HepG2 (cell line): Measurements from ENCODE around the gene KLHL21. TPM values are rescaled to one million over a fixed set of nuclear protein-coding genes. Genes with fewer than 3 reads are reported as not detected.

Experiments
- ATAC-seq: fragments of 200-7000 bp; cut with Tn5 transposase; 3 replicates; pipeline ENCODE4 v1.9.1; 2020; ENCODE audit warnings: mild to moderate bottlenecking, moderate library complexity
- BruUV-seq: library from RNA; stranded (reverse); fragments of 400-500 nt; replicated peaks from 2 replicates; lab custom pipeline; 2021; lab: Mats Ljungman, UMichigan
- CTCF ChIA-PET: fragments of 300-600 bp; formaldehyde crosslinking; extraction: SDS; loops from one replicate; lab custom pipeline; 2021; ENCODE audit warnings: low total read pairs, inconsistent platforms, low intra/inter-chr PET ratio; lab: Yijun Ruan, JAX
- POLR2A ChIA-PET: fragments of 350-600 bp; sonication (Branson Sonifier 250); formaldehyde crosslinking; loops from one replicate; lab custom pipeline; 2020; ENCODE audit warnings: antibody characterized with exemption, inconsistent platforms; lab: Yijun Ruan, JAX
- DNase-seq: peaks from one replicate; pipeline ENCODE4 v3.0.0-alpha.2; 2015; ENCODE audit warnings: low spot score
- FAIRE-seq: peaks from 3 replicates; lab custom pipeline; 2011; peaks lifted over from hg19 to GRCh38; lab: Jason Lieb, UNC
- H2AFZ ChIP-seq: one replicate; pipeline ENCODE4 v1.6.1; 2011; ENCODE audit warnings: low read length, inconsistent platforms
- H3K27ac ChIP-seq: fragments of 300-600 bp; 3 replicates; pipeline ENCODE4 v1.8.0; 2011; ENCODE audit warnings: mixed run types, mild to moderate bottlenecking, mixed read lengths, low read length, inconsistent platforms; ENCODE audit not compliant: insufficient read depth; ENCODE audit errors: extremely low read length
- H3K27me3 ChIP-seq, 2 experiments: fragments of 200-600 bp in 1 of 2; 2 replicates in 1 of 2; 3 replicates in 1 of 2; pipeline versions ENCODE4 v1.6.0 to v1.8.0; 2011; ENCODE audit warnings: low read length in 2 of 2, mild to moderate bottlenecking in 2 of 2, moderate library complexity in 2 of 2, inconsistent platforms in 1 of 2; ENCODE audit not compliant: insufficient read depth in 2 of 2, control insufficient read depth in 1 of 2
- H3K36me3 ChIP-seq, 2 experiments: fragments of 200-600 bp in 1 of 2; replicated peaks in 1 of 2; 2 replicates in 1 of 2; 3 replicates in 1 of 2; pipeline versions ENCODE4 v1.5.1 to v1.8.0; 2011; ENCODE audit warnings: low read length in 2 of 2, inconsistent platforms in 1 of 2; ENCODE audit not compliant: insufficient read depth in 2 of 2, control insufficient read depth in 1 of 2
- H3K4me1 ChIP-seq: 2 replicates; pipeline ENCODE4 v1.5.1; 2012; ENCODE audit warnings: low read length, inconsistent platforms; ENCODE audit not compliant: insufficient read depth
- H3K4me2 ChIP-seq: 2 replicates; pipeline ENCODE4 v1.6.0; 2011; ENCODE audit warnings: low read depth, low read length, inconsistent platforms
- H3K4me3 ChIP-seq, 3 experiments: fragments of 200-600 bp in 1 of 3; sonication (generic), shearing (Covaris generic) in 1 of 3; replicated peaks in 1 of 3; 2 replicates each; pipeline ENCODE4 v1.5.1; 2011 to 2016; ENCODE audit warnings: low read length in 3 of 3, inconsistent platforms in 2 of 3, low read depth in 2 of 3, mild to moderate bottlenecking in 2 of 3, control low read depth in 1 of 3, mixed read lengths in 1 of 3; ENCODE audit not compliant: insufficient read depth in 1 of 3
- H3K79me2 ChIP-seq: one replicate; pipeline ENCODE4 v1.6.1; 2011; ENCODE audit warnings: low read length, inconsistent platforms; ENCODE audit not compliant: insufficient read depth
- H3K9ac ChIP-seq: 2 replicates; pipeline ENCODE4 v1.6.0; 2011; ENCODE audit warnings: mild to moderate bottlenecking, low read depth, low read length, inconsistent platforms; ENCODE audit not compliant: insufficient read depth
- H3K9me3 ChIP-seq: 2 replicates; pipeline ENCODE4 v1.5.1; 2012; ENCODE audit warnings: mild to moderate bottlenecking, low read length
- H4K20me1 ChIP-seq: 2 replicates; pipeline ENCODE4 v1.6.0; 2011; ENCODE audit warnings: inconsistent platforms, mild to moderate bottlenecking, low read length, moderate library complexity; ENCODE audit not compliant: insufficient read depth
- AKAP8 ChIP-seq: sonication (generic); formaldehyde crosslinking; IDR thresholded peaks from 2 replicates; pipeline ENCODE4 v1.5.1; 2020; ENCODE audit warnings: mild to moderate bottlenecking, missing genetic modification reagents
- IRF2 ChIP-seq: IDR thresholded peaks from 2 replicates; pipeline ENCODE4 v1.6.1; 2018; ENCODE audit warnings: missing genetic modification reagents, missing compliant biosample characterization
- KDM1A ChIP-seq: IDR thresholded peaks from 2 replicates; pipeline ENCODE4 v1.6.1; 2016; ENCODE audit warnings: missing compliant biosample characterization
- MBNL3 ChIP-seq: fragments of 250-450 bp; sonication (Bioruptor Pico); conservative IDR thresholded peaks from 2 replicates; pipeline ENCODE4 v1.8.0; 2022; ENCODE audit warnings: mild to moderate bottlenecking, inconsistent platforms
- MTF1 ChIP-seq: sonication (generic); formaldehyde crosslinking; IDR thresholded peaks from 2 replicates; pipeline ENCODE4 v1.5.0; 2020; ENCODE audit warnings: missing genetic modification reagents
- MTF2 ChIP-seq: sonication (generic); formaldehyde crosslinking; IDR thresholded peaks from 2 replicates; pipeline ENCODE4 v1.5.0; 2020; ENCODE audit warnings: missing genetic modification reagents, borderline replicate concordance
- RXRB ChIP-seq: IDR thresholded peaks from 2 replicates; pipeline ENCODE4 v1.6.1; 2016; ENCODE audit warnings: borderline replicate concordance, missing genetic modification reagents, missing compliant biosample characterization
- SATB2 ChIP-seq: sonication (generic); formaldehyde crosslinking; IDR thresholded peaks from 2 replicates; pipeline ENCODE4 v1.5.0; 2020; ENCODE audit warnings: missing genetic modification reagents
- ZNF20 ChIP-seq: sonication (generic); formaldehyde crosslinking; IDR thresholded peaks from 2 replicates; pipeline ENCODE4 v1.4.0; 2020; ENCODE audit warnings: mild to moderate bottlenecking, moderate library complexity, missing genetic modification reagents
- ZNF225 ChIP-seq: sonication (generic); formaldehyde crosslinking; IDR thresholded peaks from 2 replicates; pipeline ENCODE4 v1.4.0; 2020; ENCODE audit warnings: mild to moderate bottlenecking, missing genetic modification reagents
- ZNF549 ChIP-seq: sonication (generic); formaldehyde crosslinking; IDR thresholded peaks from 2 replicates; pipeline ENCODE4 v1.5.0; 2020; ENCODE audit warnings: missing genetic modification reagents
- ZNF75D ChIP-seq: sonication (generic); formaldehyde crosslinking; IDR thresholded peaks from 2 replicates; pipeline ENCODE4 v1.8.1; 2023; ENCODE audit warnings: missing genetic modification reagents, mild to moderate bottlenecking, borderline replicate concordance
- ZNF841 ChIP-seq: sonication (generic); formaldehyde crosslinking; IDR thresholded peaks from 2 replicates; pipeline ENCODE4 v1.8.1; 2023; ENCODE audit warnings: missing genetic modification reagents, borderline replicate concordance
- WGBS: methylation state at CpG from one replicate; pipeline ENCODE4 v1.1.6; 2017; ENCODE audit warnings: low lambda C conversion rate; 5-methylcytosine and 5-hydroxymethylcytosine counted together
- in situ Hi-C: cut with HindIII; loops from 2 replicates; pipeline ENCODE4 v1.10.0; 2017; ENCODE audit warnings: low pct_unique_long_range_greater_than_20kb; ENCODE audit not compliant: extremely low pct_ligation_motif_present
- intact Hi-C: fragments of 100-400 bp; cut with micrococcal nuclease; formaldehyde crosslinking; loops from one replicate; pipeline ENCODE4 v1.10.0; 2022; ENCODE audit not compliant: unreplicated experiment
- polyA plus RNA-seq, 8 experiments: library from polyadenylated mRNA; depleted of rRNA in 3 of 8; stranded (reverse) in 7 of 8; unstranded in 1 of 8; fragments of >200 nt; fragmentation: Illumina TruSeq in 4 of 8; extraction: Trizol in 4 of 8; gene quantifications; 2 replicates each; pipeline versions ENCODE4 v1.2.1 to v1.2.3, GENCODE V29; 2011 to 2016; ENCODE audit warnings: low read depth in 4 of 8, missing spikeins in 1 of 8, mixed read lengths in 1 of 8; ENCODE audit not compliant: insufficient read depth in 1 of 8
- total RNA-seq, 5 experiments: library from RNA; depleted of rRNA; stranded (reverse); fragments of >200 nt; fragmentation: Illumina TruSeq; extraction: Trizol; gene quantifications; 2 replicates each; pipeline ENCODE4 v1.2.3, GENCODE V29; 2016; ENCODE audit warnings: low read depth in 1 of 5
- TF ChIP-seq, protein P1 (sequence below), 2 experiments: IDR thresholded peaks; 2 replicates each; pipeline ENCODE4 v1.6.1; 2011 to 2012; ENCODE audit warnings: low read length in 2 of 2, borderline replicate concordance in 1 of 2, low read depth in 1 of 2, mild to moderate bottlenecking in 1 of 2, moderate library complexity in 1 of 2
- TF ChIP-seq, protein P2 (sequence below): sonication (generic); formaldehyde crosslinking; conservative IDR thresholded peaks from 2 replicates; pipeline ENCODE4 v1.4.0; 2020; ENCODE audit warnings: mild to moderate bottlenecking, missing genetic modification reagents, moderate library complexity

Gene KLHL21
- total and polyA plus RNA-seq, 2 of the 13 experiments (the other 11 are each of a cell fraction or from before 2014, with no cell fraction given): 14.8 to 25.0 TPM

DNA sequence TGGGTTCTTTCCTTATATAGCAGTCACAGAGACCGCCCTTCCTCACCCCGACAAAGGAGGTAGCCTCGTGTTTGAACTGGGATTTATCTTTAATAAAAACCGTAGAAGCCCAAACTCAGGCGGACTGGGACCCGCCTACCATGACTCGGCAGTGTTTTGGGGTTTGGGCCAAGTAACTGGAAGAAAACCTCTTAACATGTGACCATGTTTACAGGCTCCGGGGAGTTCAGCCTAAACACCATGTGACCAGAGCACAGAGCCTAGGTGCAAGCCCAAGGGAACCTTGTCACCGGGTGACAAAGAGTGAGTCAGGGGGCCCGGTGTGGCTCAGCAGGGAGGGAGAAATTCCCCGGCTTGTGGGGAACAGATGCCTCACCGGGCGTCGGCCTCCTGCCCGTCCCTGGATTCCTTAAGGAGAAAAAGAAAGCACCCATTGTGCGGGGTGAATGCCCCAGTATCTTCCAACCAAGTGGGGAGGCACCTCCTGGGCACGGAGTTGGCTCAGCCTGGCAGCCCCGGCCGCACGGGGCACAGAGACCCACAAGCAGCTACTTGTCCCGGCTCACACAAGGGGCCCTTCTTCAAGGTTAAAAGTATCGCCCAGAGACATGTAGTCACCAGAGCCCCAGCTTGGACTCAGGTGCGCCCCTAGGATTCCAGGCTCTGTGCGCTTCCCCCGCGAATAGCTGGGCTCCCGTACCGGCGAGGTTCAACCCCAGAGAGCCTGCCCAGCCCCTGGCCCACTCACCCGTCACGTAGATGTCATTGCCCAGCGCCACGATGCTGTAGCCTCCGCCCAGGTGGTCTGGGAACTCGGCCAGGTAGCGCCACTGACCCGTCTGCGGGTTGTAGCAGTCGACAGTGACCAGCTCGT is 1.4 kb downstream of the KLHL21 start:
- BruUV-seq: no TSS peak
- peak overlapping the region; percentile 77 to 93 (median 92) for H3K4me3 ChIP-seq
- DNase-seq: peak; percentile 89
- H3K9me3 ChIP-seq: no peaks in the 10 kb centered on the region
- ChIA-PET CTCF (interaction anchor here (1.3 kb wide), 1 partner anchor 47 kb away, joined by 5 read pairs; the partner anchor contains the start of gene NOL9), POLR2A (interaction anchor here (1.3 to 7.1 kb wide), 9 partner anchors 10 to 110 kb away, joined by 4 to 113 read pairs (median 8); partner anchors contain the start of genes NOL9, PHF13, PLEKHG5 and TAS1R1)
- peaks cover 19 to 32% of the 10 kb centered on the region in 2 experiments for H3K36me3 ChIP-seq
- peak overlapping the region; percentile 97 for H3K4me2 ChIP-seq
- FAIRE-seq: peak; percentile 89
- peaks cover 44% of the 10 kb centered on the region for H4K20me1 ChIP-seq
- no peak overlapping the region for H2AFZ ChIP-seq
- H3K27ac ChIP-seq: peak overlapping the region; percentile 100
- H3K4me1 ChIP-seq: peaks cover 59% of the 10 kb centered on the region
- in situ Hi-C loops: no loop called here
- no peaks in the 10 kb centered on the region; a peak in 1 of 5 replicates for H3K27me3 ChIP-seq
- H3K79me2 ChIP-seq: peaks cover 53% of the 10 kb centered on the region
- H3K9ac ChIP-seq: peak overlapping the region; percentile 87
- intact Hi-C loops: loop anchor here (2.0 kb wide), 1 partner anchor 22 kb away; the partner anchor contains the start of gene ZBTB48
- ATAC-seq: peak; percentile 46
- 0% methylated on average over 25 of the region's 40 CpGs for WGBS
- TF ChIP-seq ZNF20 (no peak), SATB2 (CRISPR knock-in tag) (no peak), ZNF75D (no peak), ZNF841 (CRISPR knock-in tag) (no peak), MTF1 (CRISPR knock-in tag) (no peak), MBNL3 (no peak), IRF2 (CRISPR knock-in tag) (no peak), ZNF549 (no peak), AKAP8 (CRISPR knock-in tag) (0 out of 2 replicates have a peak, but pooled peaks have one; percentile 6), RXRB (CRISPR knock-in tag) (no peak), KDM1A (CRISPR knock-in tag) (no peak), ZNF225 (CRISPR knock-in tag) (no peak), MTF2 (CRISPR knock-in tag) (no peak)
- TF ChIP-seq, protein P1, sequence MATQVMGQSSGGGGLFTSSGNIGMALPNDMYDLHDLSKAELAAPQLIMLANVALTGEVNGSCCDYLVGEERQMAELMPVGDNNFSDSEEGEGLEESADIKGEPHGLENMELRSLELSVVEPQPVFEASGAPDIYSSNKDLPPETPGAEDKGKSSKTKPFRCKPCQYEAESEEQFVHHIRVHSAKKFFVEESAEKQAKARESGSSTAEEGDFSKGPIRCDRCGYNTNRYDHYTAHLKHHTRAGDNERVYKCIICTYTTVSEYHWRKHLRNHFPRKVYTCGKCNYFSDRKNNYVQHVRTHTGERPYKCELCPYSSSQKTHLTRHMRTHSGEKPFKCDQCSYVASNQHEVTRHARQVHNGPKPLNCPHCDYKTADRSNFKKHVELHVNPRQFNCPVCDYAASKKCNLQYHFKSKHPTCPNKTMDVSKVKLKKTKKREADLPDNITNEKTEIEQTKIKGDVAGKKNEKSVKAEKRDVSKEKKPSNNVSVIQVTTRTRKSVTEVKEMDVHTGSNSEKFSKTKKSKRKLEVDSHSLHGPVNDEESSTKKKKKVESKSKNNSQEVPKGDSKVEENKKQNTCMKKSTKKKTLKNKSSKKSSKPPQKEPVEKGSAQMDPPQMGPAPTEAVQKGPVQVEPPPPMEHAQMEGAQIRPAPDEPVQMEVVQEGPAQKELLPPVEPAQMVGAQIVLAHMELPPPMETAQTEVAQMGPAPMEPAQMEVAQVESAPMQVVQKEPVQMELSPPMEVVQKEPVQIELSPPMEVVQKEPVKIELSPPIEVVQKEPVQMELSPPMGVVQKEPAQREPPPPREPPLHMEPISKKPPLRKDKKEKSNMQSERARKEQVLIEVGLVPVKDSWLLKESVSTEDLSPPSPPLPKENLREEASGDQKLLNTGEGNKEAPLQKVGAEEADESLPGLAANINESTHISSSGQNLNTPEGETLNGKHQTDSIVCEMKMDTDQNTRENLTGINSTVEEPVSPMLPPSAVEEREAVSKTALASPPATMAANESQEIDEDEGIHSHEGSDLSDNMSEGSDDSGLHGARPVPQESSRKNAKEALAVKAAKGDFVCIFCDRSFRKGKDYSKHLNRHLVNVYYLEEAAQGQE (IDR thresholded peaks at IDR 0.05; ENCODE audit: borderline replicate concordance in 1 of 2, low read depth in 1 of 2, low read length in 2 of 2): no peak
- TF ChIP-seq, protein P2, sequence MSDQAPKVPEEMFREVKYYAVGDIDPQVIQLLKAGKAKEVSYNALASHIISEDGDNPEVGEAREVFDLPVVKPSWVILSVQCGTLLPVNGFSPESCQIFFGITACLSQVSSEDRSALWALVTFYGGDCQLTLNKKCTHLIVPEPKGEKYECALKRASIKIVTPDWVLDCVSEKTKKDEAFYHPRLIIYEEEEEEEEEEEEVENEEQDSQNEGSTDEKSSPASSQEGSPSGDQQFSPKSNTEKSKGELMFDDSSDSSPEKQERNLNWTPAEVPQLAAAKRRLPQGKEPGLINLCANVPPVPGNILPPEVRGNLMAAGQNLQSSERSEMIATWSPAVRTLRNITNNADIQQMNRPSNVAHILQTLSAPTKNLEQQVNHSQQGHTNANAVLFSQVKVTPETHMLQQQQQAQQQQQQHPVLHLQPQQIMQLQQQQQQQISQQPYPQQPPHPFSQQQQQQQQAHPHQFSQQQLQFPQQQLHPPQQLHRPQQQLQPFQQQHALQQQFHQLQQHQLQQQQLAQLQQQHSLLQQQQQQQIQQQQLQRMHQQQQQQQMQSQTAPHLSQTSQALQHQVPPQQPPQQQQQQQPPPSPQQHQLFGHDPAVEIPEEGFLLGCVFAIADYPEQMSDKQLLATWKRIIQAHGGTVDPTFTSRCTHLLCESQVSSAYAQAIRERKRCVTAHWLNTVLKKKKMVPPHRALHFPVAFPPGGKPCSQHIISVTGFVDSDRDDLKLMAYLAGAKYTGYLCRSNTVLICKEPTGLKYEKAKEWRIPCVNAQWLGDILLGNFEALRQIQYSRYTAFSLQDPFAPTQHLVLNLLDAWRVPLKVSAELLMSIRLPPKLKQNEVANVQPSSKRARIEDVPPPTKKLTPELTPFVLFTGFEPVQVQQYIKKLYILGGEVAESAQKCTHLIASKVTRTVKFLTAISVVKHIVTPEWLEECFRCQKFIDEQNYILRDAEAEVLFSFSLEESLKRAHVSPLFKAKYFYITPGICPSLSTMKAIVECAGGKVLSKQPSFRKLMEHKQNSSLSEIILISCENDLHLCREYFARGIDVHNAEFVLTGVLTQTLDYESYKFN: no peak; the same call in 1 of the 2 replicates
